ENCODE data around the gene GPNMB. TPM values are rescaled to one million over a fixed set of nuclear protein-coding genes. Genes with fewer than 3 reads are reported as not detected.

The GPNMB gene
- polyA plus RNA-seq, 4 donors, result 1.6 to 27.0 (median 7.1) TPM

- no peak for DNase-seq
- H3K36me3 ChIP-seq (ENCODE audit: control insufficient read depth in 3 of 3, insufficient read depth in 2 of 3, low read depth in 1 of 3, low read length in 3 of 3), result no peaks in the 10 kb centered on the region
These were observed 33.4 kb downstream of the GPNMB start for GRCh38 chr7:23279819-23280525.

GRCh38 chr7:23283086-23283485, 36.5 kb downstream of the GPNMB start:
- H3K4me1 ChIP-seq (ENCODE audit: control insufficient read depth in 3 of 3, insufficient read depth in 2 of 3, low read depth in 1 of 3, low read length in 2 of 3), result no peaks in the 10 kb centered on the region
- no peaks in the 10 kb centered on the region for H3K9me3 ChIP-seq (ENCODE audit: control insufficient read depth in 2 of 2, insufficient read depth in 1 of 2, low read depth in 1 of 2, low read length in 1 of 2)
- H3K4me3 ChIP-seq (ENCODE audit: low read depth in 1 of 3, low read length in 3 of 3), result no peak overlapping the region
- no peaks in the 10 kb centered on the region for H3K27me3 ChIP-seq (ENCODE audit: control insufficient read depth in 3 of 3, insufficient read depth in 3 of 3, low read length in 3 of 3)
- no peak for DNase-seq
- 96 to 99% (median 97%) methylated on average over 4 of the region's 4 CpGs for WGBS, 3 donors
- no peak for FAIRE-seq
- H3K36me3 ChIP-seq (ENCODE audit: control insufficient read depth in 3 of 3, insufficient read depth in 2 of 3, low read depth in 1 of 3, low read length in 3 of 3), result no peaks in the 10 kb centered on the region
- no peak overlapping the region for H3K27ac ChIP-seq (ENCODE audit: low read depth in 1 of 3, low read length in 2 of 3)

More at GRCh38 chr7:23279819-23280525, 33.4 kb downstream of the GPNMB start:
- Histone ChIP-seq H3K9me3 (ENCODE audit: control insufficient read depth in 2 of 2, insufficient read depth in 1 of 2, low read depth in 1 of 2, low read length in 1 of 2) (no peaks in the 10 kb centered on the region), H3K27me3 (ENCODE audit: control insufficient read depth in 3 of 3, insufficient read depth in 3 of 3, low read length in 3 of 3) (no peaks in the 10 kb centered on the region), H3K4me1 (ENCODE audit: control insufficient read depth in 3 of 3, insufficient read depth in 2 of 3, low read depth in 1 of 3, low read length in 2 of 3) (no peaks in the 10 kb centered on the region), H3K27ac (ENCODE audit: low read depth in 1 of 3, low read length in 2 of 3) (no peak overlapping the region), H3K4me3 (ENCODE audit: low read depth in 1 of 3, low read length in 3 of 3) (no peak overlapping the region)
- 82 to 90% (median 84%) methylated on average over 2 of the region's 2 CpGs for WGBS, 3 donors
- no peak for FAIRE-seq

- no peak for DNase-seq
- no peaks in the 10 kb centered on the region for H3K36me3 ChIP-seq (ENCODE audit: control insufficient read depth in 3 of 3, insufficient read depth in 2 of 3, low read depth in 1 of 3, low read length in 3 of 3)
- no peak for FAIRE-seq
- H3K9me3 ChIP-seq (ENCODE audit: control insufficient read depth in 2 of 2, insufficient read depth in 1 of 2, low read depth in 1 of 2, low read length in 1 of 2), result no peaks in the 10 kb centered on the region
- no peaks in the 10 kb centered on the region for H3K27me3 ChIP-seq (ENCODE audit: control insufficient read depth in 3 of 3, insufficient read depth in 3 of 3, low read length in 3 of 3)
- no peak overlapping the region for H3K4me3 ChIP-seq (ENCODE audit: low read depth in 1 of 3, low read length in 3 of 3)
- H3K4me1 ChIP-seq (ENCODE audit: control insufficient read depth in 3 of 3, insufficient read depth in 2 of 3, low read depth in 1 of 3, low read length in 2 of 3), result no peaks in the 10 kb centered on the region
- H3K27ac ChIP-seq (ENCODE audit: low read depth in 1 of 3, low read length in 2 of 3), result no peak overlapping the region
- WGBS, 3 donors, result 92 to 98% (median 93%) methylated on average over 2 of the region's 2 CpGs
These were observed 38.3 kb downstream of the GPNMB start for GRCh38 chr7:23284871-23285270.

GRCh38 chr7:23285657-23286646, 39.4 kb downstream of the GPNMB start:
- WGBS, 3 donors, result 79 to 81% (median 80%) methylated on average over 17 to 18 of the region's 18 CpGs
- Histone ChIP-seq H3K4me1 (ENCODE audit: control insufficient read depth in 3 of 3, insufficient read depth in 2 of 3, low read depth in 1 of 3, low read length in 2 of 3) (no peaks in the 10 kb centered on the region), H3K27ac (ENCODE audit: low read depth in 1 of 3, low read length in 2 of 3) (no peak overlapping the region), H3K27me3 (ENCODE audit: control insufficient read depth in 3 of 3, insufficient read depth in 3 of 3, low read length in 3 of 3) (no peaks in the 10 kb centered on the region), H3K36me3 (ENCODE audit: control insufficient read depth in 3 of 3, insufficient read depth in 2 of 3, low read depth in 1 of 3, low read length in 3 of 3) (no peaks in the 10 kb centered on the region), H3K4me3 (ENCODE audit: low read depth in 1 of 3, low read length in 3 of 3) (no peak overlapping the region), H3K9me3 (ENCODE audit: control insufficient read depth in 2 of 2, insufficient read depth in 1 of 2, low read depth in 1 of 2, low read length in 1 of 2) (no peaks in the 10 kb centered on the region)
- no peak for FAIRE-seq
- no peak for DNase-seq

- Histone ChIP-seq H3K9me3 (ENCODE audit: control insufficient read depth in 2 of 2, insufficient read depth in 1 of 2, low read depth in 1 of 2, low read length in 1 of 2) (no peaks in the 10 kb centered on the region), H3K27me3 (ENCODE audit: control insufficient read depth in 3 of 3, insufficient read depth in 3 of 3, low read length in 3 of 3) (no peaks in the 10 kb centered on the region), H3K36me3 (ENCODE audit: control insufficient read depth in 3 of 3, insufficient read depth in 2 of 3, low read depth in 1 of 3, low read length in 3 of 3) (no peaks in the 10 kb centered on the region), H3K4me3 (ENCODE audit: low read depth in 1 of 3, low read length in 3 of 3) (no peak overlapping the region), H3K27ac (ENCODE audit: low read depth in 1 of 3, low read length in 2 of 3) (no peak overlapping the region), H3K4me1 (ENCODE audit: control insufficient read depth in 3 of 3, insufficient read depth in 2 of 3, low read depth in 1 of 3, low read length in 2 of 3) (no peaks in the 10 kb centered on the region)
- DNase-seq, result no peak
- no peak for FAIRE-seq
- 86 to 92% (median 87%) methylated on average over 5 of the region's 5 CpGs for WGBS, 3 donors
These were observed 41.0 kb downstream of the GPNMB start for GRCh38 chr7:23287612-23288011.

- H3K27me3 ChIP-seq (ENCODE audit: control insufficient read depth in 3 of 3, insufficient read depth in 3 of 3, low read length in 3 of 3), result no peaks in the 10 kb centered on the region
- H3K9me3 ChIP-seq (ENCODE audit: control insufficient read depth in 2 of 2, insufficient read depth in 1 of 2, low read depth in 1 of 2, low read length in 1 of 2), result no peaks in the 10 kb centered on the region
- 89 to 97% (median 95%) methylated on average over 9 of the region's 9 CpGs for WGBS, 3 donors
- FAIRE-seq, result no peak
- peaks cover 0 to 3% (median 0%) of the 10 kb centered on the region in 3 donors for H3K4me1 ChIP-seq (ENCODE audit: control insufficient read depth in 3 of 3, insufficient read depth in 2 of 3, low read depth in 1 of 3, low read length in 2 of 3)
- H3K27ac ChIP-seq (ENCODE audit: low read depth in 1 of 3, low read length in 2 of 3), result no peak overlapping the region
- DNase-seq, result no peak
- no peak overlapping the region for H3K4me3 ChIP-seq (ENCODE audit: low read depth in 1 of 3, low read length in 3 of 3)
- H3K36me3 ChIP-seq (ENCODE audit: control insufficient read depth in 3 of 3, insufficient read depth in 2 of 3, low read depth in 1 of 3, low read length in 3 of 3), result no peaks in the 10 kb centered on the region
These were observed 44.4 kb downstream of the GPNMB start for GRCh38 chr7:23290993-23291392.

GRCh38 chr7:23291957-23292560, 45.5 kb downstream of the GPNMB start:
- no peak for DNase-seq
- no peaks in the 10 kb centered on the region for H3K9me3 ChIP-seq (ENCODE audit: control insufficient read depth in 2 of 2, insufficient read depth in 1 of 2, low read depth in 1 of 2, low read length in 1 of 2)
- no peak overlapping the region for H3K4me3 ChIP-seq (ENCODE audit: low read depth in 1 of 3, low read length in 3 of 3)
- WGBS, 3 donors, result 72 to 77% (median 73%) methylated on average over 3 of the region's 3 CpGs
- no peaks in the 10 kb centered on the region for H3K36me3 ChIP-seq (ENCODE audit: control insufficient read depth in 3 of 3, insufficient read depth in 2 of 3, low read depth in 1 of 3, low read length in 3 of 3)
- no peak for FAIRE-seq
- peaks cover 0 to 3% (median 0%) of the 10 kb centered on the region in 3 donors for H3K4me1 ChIP-seq (ENCODE audit: control insufficient read depth in 3 of 3, insufficient read depth in 2 of 3, low read depth in 1 of 3, low read length in 2 of 3)
- H3K27me3 ChIP-seq (ENCODE audit: control insufficient read depth in 3 of 3, insufficient read depth in 3 of 3, low read length in 3 of 3), result no peaks in the 10 kb centered on the region
- H3K27ac ChIP-seq (ENCODE audit: low read depth in 1 of 3, low read length in 2 of 3), result no peak overlapping the region

GRCh38 chr7:23292623-23293022, 46.0 kb downstream of the GPNMB start:
- 87 to 94% (median 90%) methylated on average over 4 of the region's 4 CpGs for WGBS, 3 donors
- Histone ChIP-seq H3K9me3 (ENCODE audit: control insufficient read depth in 2 of 2, insufficient read depth in 1 of 2, low read depth in 1 of 2, low read length in 1 of 2) (no peaks in the 10 kb centered on the region), H3K4me1 (ENCODE audit: control insufficient read depth in 3 of 3, insufficient read depth in 2 of 3, low read depth in 1 of 3, low read length in 2 of 3) (peaks cover 0 to 3% (median 0%) of the 10 kb centered on the region in 3 donors), H3K36me3 (ENCODE audit: control insufficient read depth in 3 of 3, insufficient read depth in 2 of 3, low read depth in 1 of 3, low read length in 3 of 3) (no peaks in the 10 kb centered on the region), H3K4me3 (ENCODE audit: low read depth in 1 of 3, low read length in 3 of 3) (no peak overlapping the region), H3K27ac (ENCODE audit: low read depth in 1 of 3, low read length in 2 of 3) (no peak overlapping the region), H3K27me3 (ENCODE audit: control insufficient read depth in 3 of 3, insufficient read depth in 3 of 3, low read length in 3 of 3) (no peaks in the 10 kb centered on the region)
- FAIRE-seq, result no peak
- DNase-seq, result no peak

Data from small intestine (tissue), 7 donors.